SK-N-SH (cell line): ENCODE measurements around the gene THYN1.

Source experiments
- CTCF ChIP-seq: fragments of 200-600 bp; sonication (generic); IDR thresholded peaks from 2 replicates; pipeline ENCODE4 v1.6.1; 2017; ENCODE audit warnings: antibody characterized with exemption, mild to moderate bottlenecking, moderate library complexity
- EP300 ChIP-seq, 2 experiments: IDR thresholded peaks; 2 replicates each; pipeline versions ENCODE4 v1.4.0 to v1.6.1; 2012; ENCODE audit warnings: borderline replicate concordance in 1 of 2, low read depth in 1 of 2, low read length in 1 of 2
- NFIC ChIP-seq: IDR thresholded peaks from 2 replicates; pipeline ENCODE4 v1.4.0; 2012; ENCODE audit warnings: borderline replicate concordance
- POLR2AphosphoS5 ChIP-seq: IDR thresholded peaks from 2 replicates; pipeline ENCODE4 v1.6.1; 2012; ENCODE audit warnings: low read depth, low read length
- RAD21 ChIP-seq: IDR thresholded peaks from 2 replicates; pipeline ENCODE4 v1.6.1; 2012; ENCODE audit warnings: mild to moderate bottlenecking, low read length
- RCOR1 ChIP-seq: fragments of 150-350 bp; IDR thresholded peaks from 2 replicates; pipeline ENCODE4 v1.6.1; 2017; ENCODE audit warnings: antibody characterized with exemption, low read length
- RXRA ChIP-seq: IDR thresholded peaks from 2 replicates; pipeline ENCODE4 v1.4.0; 2012; ENCODE audit warnings: low read depth, mild to moderate bottlenecking, borderline replicate concordance
- TAF1 ChIP-seq: IDR thresholded peaks from 2 replicates; pipeline ENCODE4 v1.6.1; 2012; ENCODE audit warnings: low read depth, mild to moderate bottlenecking, low read length, moderate library complexity, borderline replicate concordance
- YY1 ChIP-seq: IDR thresholded peaks from 2 replicates; pipeline ENCODE4 v1.4.0; 2012; ENCODE audit warnings: low read depth, mild to moderate bottlenecking

- TF ChIP-seq YY1 (no peak), RXRA (no peak), CTCF (no peak), NFIC (no peak), RAD21 (no peak), POLR2AphosphoS5 (no peak), TAF1 (no peak), EP300 (IDR thresholded peaks at IDR 0.05; ENCODE audit: borderline replicate concordance in 1 of 2, low read depth in 1 of 2, low read length in 1 of 2) (no peak), RCOR1 (no peak)
These were observed 15.6 kb downstream of the THYN1 start for GRCh38 chr11:134237557-134237922.
